Hypothalamus (tissue), 51 donors: ENCODE results near the gene LGALSL.
A peak's percentile ranks its signal among the peaks of the same experiment; 100 is the strongest.

Source experiments
- DNase-seq, 51 donors: peaks; one replicate each; lab custom pipeline; 2025; lab: John Stamatoyannopoulos, UW

LGALSL gene

DNA sequence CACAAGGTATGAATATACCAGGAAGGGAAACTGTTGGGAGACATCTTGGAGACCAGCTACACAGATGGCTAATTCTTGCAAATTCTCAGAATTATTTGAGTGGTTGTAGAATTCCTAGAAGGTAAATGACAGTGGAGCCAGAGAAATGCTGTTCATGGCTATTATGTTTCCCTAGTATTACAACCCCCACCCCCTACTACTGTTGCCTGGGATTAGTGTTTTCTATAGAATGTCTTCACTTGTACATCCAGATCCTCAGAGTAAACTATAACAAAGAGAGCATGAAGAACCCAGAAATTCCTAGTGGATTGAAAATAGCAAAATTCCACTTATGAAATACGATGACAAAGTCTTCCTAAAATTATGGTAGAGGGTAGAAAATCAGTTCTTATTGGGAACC is 15.3 kb downstream of the LGALSL start:
- no peak for DNase-seq

DNA sequence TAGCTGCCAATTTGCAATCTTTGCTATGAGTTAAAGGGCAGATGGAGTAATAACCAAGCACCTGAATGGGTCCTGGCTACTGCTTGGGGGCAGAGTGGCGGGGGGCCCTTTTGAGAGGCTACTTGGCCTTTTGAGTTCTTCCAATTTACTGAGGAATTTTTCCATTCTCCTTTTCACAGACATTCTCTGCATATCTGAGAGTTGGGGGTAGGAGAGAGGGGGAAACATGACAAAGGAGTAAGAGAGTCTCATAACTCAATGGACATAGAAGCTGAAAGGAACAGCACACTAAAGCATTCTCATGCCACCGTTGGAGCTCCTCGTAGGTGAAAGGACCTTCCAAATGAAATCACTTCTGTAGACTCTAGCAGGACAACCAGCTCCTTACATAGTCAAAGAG is 16.1 kb downstream of the LGALSL start:
- no peak for DNase-seq

DNA sequence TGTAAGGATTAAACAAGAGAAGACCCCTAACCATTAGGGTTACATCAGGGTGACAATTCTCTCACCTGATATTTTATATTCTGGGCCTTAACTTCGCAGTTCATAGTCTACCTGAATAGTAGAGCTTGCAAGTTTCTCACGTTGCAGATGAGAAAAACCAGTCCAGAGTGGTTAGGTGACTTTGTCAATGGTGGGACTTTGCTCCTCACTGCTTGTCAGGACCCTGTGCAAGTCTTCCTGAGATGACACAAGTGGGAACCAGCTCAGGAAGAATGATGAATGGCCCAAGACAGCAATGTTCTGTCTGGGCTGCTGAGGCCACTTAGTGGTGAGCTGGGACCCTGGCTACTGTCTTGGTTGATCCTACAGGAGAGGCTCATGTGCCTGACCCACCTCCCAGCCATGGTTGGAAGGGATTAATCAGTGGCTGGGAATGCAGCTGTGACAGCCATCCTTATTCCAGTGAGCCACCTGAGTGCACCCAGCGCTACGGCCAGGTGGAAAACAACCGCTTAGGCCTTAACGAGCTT is 16.9 kb downstream of the LGALSL start:
- DNase-seq = no peak

DNA sequence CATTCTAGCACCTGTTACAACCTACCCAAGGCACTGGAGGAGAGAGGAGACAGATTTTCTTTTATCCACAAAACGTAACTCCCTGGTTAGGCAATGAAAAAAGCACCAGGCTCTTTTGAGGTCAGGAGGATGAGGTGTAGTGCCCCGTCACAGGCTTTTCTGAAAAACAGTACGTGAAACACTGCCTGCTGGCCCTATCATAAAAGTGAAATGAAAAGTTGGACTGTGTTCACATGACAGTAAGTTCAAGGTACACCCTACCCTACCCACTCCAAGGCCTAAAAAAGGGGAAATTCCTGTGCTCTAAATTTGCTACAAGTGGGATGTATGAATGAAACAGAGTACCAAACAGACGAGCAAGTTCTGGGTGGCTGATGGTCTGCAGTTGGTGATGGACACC is 17.6 kb downstream of the LGALSL start:
- no peak for DNase-seq

DNA sequence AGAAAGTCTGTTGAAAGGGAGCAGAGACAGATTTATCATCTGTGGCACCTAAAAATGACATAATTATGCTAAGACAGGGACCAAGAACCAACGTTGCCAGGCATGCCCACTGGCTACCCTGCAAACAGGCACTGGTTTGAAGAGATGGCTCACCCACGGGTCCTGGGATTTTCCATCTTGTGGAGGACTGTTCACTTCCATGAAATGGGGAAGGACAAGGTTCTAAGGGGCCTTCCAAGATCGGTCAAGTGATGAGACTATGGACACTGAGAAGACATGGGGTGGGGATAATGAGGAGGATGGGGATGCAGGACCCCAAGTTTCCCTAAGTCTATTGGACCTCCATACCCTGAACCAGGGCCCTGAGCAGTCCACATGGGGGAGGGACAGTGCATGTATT is 18.9 kb downstream of the LGALSL start:
- DNase-seq = no peak

DNA sequence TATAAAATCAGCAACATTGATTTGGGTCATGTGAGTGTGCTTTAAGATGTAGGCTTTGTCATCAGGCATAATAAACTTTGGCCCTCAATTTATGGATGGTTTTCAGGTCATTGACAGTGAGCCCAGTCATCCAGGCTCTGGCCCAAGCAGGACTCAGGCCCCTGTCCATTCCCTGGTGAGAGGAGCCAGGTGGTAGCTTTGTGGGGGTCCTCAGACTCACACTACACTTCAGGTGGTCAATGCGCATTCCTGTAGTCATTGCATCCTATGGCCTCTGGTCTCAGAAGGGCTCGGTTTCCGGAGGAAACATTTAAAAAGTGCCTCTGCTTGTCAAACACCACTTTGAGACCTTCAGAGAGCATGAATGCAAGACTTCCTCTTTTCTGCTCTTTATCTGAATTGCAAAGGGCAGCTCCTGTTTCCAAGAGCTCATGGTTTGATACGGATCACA is 20.2 kb downstream of the LGALSL start:
- DNase-seq = no peak

DNA sequence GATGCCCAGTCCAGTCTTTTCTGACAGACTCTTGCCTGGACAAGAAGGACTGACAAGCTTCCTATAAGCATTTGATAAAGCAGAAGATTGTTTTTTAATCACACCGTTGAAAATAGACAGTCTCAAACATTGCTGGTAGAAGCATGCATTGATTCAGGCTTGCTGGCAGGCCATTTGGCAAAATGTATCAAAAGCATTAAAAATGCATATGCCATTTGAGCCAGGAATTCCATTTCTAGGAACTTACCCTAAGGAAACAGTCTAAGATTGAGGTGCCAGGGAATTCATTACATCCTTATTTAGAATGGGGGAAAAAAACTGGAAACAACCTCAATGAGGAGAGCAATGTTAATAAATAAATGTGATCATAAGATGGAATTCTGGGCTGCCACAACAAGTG is 20.7 kb downstream of the LGALSL start:
- no peak for DNase-seq

DNA sequence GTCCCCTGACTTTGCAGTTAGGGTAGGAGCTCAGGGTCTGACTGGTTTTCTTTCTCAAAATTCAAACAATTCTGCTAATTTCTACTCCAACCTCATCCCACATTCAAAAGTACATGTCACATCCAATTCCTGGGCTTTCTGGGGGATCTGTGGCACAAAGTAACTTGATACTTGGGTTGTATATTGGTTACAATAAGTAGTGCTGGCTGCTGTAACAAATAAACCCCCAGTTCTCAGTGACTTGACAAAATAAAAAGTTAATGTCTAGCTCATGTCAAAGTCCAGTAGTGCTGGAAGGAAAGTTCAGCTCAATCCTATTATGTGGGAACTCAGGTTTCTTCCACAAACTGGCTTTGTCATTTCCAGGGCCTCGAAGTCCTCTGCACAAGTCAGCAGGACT is 23.1 kb downstream of the LGALSL start:
- no peak for DNase-seq

DNA sequence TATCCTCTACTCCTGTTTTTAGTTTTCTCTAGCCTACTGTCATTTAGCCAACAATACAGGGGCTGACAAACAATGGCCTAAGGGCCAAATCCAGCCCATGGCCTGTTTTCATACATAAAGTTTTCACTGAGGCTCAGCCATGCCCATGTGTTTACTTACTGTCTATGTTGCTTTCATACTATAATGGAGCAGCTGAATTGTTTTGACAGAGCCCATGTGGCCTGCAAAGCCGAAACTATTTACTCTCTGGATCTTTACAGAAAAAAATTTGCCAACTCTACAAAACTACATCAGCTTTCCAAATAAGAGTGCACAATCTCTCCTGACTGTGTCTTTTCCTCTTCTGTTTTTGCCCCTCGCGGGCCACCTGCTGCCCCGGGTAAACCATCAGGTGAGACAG is 24.0 kb downstream of the LGALSL start:
- no peak for DNase-seq

DNA sequence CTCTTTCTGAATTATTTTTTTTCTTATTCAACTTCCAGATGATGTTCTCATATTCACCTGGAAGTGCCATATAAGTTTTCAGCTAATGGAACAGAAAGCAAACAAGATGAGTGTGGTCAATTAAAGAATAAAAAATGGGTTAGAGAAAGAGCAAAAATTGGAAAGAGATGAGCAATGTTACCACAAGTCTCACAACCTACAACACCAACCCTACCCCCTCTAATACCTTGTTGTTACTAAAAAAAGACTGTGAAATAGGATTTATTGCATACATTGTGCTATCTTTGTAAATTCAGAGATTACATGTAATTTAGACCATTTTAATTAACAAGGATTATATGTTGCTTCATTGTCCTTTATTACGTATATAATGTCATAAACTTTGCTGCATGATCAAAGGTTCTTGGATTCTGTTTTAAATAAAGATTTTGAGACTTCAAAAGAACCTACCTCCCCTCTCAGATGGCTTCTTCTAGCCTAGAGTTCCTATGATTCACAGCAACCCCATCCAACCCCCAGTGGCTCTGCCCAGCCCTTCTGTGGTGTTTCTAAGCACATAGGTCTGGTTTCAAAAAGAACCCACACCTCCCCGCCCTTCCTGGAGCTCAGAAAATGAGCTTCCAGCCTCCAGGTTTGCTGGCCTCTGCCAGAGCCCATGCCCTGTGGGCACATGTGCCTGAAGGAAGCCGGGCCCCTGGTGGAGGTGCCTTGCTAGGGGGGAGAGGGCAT is 24.7 kb downstream of the LGALSL start:
- no peak for DNase-seq

DNA sequence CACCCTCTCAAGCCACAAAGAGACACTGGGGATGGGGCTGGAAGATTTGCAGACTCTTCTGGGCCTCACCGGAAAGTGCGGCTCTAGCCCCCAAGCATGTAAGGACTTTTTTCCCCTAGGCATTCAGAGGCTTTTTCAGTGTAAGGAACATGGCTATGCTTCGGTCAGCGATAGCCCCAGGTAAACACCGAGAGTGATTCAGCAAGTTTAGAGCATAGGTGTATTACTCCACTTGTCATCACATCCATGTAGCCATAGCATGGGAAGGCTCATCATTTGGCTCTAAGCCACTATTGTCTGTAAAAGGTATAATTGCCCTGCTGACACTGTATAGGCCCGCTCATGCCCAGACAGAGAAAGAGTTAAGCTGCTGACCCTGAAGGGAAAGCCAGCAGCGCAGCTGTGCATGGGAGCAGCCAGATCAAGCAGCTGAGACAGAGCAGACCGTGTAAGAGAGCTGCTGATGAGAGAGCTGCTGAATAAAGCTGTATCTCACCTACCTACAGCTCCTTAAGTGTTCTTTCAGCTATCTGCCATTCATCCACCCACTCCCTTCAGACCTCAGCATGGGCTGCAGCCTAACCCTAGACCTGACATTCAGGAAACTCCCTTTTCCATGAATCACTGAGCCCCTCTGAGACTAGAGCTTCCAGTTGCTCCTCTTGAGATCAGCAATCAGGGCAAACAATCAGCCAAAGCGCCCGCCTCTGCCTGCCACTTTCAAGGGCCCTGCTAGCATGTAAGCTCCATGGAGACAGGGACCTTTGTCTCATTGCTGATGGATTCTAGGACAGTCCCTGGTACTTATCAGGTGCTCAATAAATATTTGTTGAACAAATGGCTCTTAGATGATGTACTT is 25.5 kb downstream of the LGALSL start:
- DNase-seq = no peak

DNA sequence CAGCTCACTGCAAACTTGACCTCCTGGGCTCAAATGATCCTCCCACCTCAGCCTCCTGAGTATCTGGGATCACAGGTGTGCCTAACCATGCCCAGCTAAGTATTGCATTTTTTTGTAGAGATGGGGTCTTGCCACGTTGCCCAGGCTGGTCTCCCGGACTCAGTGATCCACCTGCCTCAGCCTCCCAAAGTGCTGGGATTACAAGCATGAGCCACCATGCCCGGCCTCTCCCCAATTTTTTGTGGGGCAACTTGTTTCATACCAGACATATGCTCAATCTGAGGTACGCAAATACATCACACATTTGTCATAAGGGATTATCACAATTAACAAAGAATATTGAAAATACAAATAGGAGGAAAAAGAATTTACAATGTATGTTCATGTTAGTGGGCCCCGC is 27.7 kb downstream of the LGALSL start:
- DNase-seq = no peak

DNA sequence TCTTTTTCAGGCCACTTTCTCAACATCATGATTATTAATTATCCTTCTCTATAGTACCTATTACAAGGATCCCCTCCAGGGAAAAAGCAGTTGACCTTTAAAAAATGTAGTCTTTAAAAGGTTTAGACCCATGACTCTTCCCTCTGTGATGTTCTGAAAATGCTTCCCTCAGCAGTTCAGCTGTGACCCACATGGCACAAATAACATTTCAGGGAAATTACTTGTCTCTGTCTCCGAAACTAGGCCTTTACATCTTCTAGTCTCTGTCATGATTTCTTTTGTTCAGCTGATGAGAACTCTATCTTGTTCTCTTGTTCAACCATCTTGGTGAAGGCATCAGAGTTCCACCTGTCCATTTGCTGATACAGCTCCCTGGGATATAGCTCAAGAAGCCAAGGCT is 28.3 kb downstream of the LGALSL start:
- DNase-seq = no peak

DNA sequence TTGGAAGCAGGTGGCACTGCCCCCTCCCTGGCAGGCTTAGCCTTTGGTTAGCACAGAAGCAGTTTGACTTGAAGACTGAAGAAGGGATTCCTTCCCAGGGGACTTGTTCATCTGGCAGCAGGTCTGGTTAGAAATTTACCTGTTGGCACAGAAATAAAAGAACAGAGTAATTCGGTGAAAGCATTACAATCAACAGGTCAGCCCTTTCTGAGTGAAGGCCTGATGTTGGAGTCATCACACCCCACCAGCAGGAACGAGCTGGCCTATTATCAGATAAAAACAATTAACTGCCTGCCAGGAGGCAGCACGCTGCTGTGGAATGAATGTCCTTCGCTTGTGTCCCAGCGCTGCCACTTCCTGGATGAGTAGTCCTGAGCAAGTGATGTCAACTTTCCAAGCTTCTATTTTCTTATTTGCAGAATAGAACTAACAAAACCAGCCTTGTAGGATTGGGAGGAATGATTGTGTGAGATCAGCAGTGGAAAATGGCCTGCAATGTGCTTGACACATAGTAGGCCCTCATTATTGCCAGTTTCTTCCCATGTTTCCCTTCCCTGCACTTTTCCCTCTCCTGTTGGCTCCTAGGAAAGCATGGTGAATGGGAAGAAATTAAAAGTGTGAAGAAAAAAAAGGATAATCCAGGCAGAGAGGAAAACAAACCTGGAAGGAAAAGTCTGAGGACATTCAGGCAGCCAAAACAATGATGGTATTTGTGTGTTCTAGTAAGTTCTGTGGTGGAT is 29.0 kb downstream of the LGALSL start:
- DNase-seq = no peak

DNA sequence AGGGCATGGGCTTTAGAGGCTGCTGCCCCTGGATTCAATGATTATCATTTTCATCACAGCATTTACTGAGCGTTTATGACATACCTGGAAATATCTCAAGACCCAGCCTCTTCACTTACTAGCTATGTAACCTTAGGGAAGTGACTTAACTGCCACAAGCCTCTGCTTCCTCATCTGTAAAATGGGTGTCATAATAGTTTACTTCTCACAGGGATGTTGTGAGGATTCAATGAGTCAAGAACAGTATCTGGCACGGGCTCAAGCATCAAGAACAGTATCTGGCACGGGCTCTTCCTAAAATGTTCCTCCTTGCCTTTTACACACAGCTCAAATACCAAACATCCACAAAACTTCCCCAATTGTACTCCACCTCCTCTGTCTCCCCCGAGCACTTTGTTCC is 31.4 kb downstream of the LGALSL start:
- no peak for DNase-seq

DNA sequence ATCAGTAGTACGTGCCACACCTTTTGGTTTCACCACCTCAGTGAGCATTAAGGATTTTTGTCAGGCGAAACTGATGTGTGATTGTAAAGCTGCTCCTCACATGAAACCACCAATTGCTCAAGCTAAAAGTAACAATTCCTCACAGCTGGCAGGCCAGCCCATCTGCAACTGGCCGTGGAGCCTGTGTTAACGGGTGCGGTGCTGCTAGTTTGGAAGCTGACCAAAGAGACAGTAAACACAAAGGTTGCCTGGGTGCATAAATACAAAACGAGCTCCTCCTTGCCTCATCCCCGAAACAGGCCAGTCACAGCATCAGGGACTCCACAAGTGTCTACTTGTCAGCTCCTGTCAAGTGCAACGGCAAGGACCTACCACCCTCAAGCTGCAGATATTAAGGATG is 32.0 kb downstream of the LGALSL start:
- no peak for DNase-seq

DNA sequence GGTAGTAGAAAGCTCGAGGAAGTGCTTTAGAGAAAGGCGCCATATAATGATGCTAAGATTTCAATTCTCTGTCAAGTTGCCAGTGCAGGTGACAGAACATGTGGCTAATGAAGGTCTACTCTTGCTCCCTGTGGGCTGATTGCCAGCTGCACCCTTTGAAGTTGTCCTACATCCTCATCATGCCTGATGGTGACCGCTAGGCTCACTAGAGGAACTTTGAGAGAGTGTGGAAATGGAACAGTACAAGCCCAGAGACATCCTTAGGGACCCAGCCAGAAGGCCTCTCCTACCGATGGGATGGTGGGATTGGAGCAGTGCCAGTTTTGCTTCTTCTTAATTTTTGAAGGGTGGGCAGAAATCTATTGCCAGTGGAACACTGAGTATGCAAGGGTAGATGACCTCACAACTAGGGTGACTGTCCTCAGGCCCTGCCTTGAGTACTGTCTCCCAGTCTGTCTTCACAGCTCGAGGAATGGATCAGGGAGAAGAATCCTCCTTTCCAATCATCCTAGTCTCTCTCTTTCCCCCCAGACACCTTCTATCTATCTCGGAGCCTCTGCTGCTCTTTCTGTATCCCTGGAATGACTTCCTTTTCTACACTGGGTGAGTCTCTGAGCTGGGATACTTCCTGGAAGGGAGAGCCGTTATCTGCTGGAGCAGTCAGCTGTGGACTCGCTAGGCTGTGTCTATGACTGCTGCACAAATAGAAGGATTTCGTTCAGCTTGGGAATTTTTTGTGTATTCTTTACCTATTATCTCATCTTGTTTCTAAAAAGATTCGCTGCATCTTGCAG is 33.5 kb downstream of the LGALSL start:
- DNase-seq = no peak

DNA sequence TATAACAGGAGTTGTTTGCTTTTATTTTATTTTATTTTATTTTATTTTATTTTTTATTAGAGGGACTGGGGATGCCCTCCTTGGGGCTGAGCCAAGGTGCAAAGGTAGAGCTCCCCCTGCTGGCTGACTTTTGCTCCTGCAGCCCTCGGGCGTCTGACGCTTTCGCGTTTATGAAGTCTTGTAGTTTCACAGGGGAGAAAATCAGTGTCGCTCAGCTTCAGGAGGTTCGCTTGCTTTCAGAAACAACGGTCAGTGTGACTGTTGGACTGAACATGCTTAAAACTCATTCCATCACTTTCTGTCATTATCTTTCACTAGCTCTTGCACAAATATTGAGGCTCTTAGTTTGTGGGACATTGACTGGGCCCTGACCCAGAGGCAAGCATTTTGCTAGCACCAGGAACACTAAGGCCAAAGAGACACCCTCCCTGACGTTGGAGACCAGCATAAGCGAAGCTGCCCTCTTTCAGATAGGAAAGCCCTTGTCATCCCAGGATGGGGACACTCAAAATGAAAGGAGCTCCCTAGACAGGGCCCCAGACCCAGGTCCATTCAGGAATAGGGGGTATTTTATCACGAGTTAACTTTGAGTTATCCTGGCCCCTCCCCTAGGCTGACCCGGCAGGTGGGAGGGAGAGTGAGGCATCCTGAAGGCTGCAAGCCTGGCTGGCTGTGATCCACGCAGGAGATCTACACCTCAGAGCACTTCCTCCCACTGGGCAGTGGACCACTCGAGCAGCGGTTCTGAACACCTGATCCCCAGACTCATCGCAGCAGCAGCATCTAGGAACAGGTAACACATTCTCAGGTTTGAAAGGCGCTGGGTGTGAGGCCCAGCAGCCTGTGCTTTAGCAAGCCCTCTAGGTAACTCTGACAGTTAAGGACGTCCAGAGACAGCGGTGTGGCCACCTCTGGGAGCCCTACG is 34.4 kb downstream of the LGALSL start:
- peak in 46 of 51 donors; percentile 1 to 69 (median 25) for DNase-seq

DNA sequence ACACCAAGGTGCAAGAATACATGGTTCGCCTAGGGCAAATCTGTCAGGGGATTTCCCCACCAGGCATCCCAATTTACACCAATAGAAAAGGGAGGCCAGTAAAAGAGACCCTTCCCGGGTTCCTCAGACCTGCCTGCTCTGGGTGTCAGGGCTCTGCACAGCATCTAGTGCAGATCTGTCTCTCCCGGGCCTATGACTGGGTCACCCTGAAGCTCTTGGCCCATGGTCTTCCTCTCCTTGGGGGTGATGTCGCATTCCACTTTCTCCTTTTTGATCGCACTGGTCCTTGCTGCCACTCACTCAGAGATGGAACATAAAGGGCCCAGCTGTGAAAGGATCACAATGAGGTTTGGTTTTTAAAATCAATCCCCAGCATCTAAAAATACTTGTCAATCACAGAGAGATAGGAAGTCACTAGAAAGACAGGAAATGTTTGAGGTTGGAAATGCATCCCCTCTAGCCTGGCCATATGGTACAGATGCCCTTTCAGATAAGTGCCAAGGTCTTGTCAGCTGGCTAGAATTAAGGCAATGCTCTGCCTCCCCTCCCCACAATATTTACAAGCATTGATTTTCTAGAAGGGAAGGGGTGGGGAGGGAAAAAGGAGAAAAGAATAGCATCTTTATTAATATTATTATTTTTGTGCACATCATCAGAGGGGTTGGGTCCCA is 35.3 kb downstream of the LGALSL start:
- no peak for DNase-seq
